Stimulated activated CD4-positive, alpha-beta T cell treated with anti-CD3 and anti-CD28 coated beads, Interleukin-15, amount 100 ng/mL, for 24 hours (primary cell): ENCODE results near the gene TSSC4.

Source experiments
- DNase-seq: peaks from one replicate; pipeline ENCODE4 v3.0.0-alpha.2; 2020

Gene TSSC4

DNA sequence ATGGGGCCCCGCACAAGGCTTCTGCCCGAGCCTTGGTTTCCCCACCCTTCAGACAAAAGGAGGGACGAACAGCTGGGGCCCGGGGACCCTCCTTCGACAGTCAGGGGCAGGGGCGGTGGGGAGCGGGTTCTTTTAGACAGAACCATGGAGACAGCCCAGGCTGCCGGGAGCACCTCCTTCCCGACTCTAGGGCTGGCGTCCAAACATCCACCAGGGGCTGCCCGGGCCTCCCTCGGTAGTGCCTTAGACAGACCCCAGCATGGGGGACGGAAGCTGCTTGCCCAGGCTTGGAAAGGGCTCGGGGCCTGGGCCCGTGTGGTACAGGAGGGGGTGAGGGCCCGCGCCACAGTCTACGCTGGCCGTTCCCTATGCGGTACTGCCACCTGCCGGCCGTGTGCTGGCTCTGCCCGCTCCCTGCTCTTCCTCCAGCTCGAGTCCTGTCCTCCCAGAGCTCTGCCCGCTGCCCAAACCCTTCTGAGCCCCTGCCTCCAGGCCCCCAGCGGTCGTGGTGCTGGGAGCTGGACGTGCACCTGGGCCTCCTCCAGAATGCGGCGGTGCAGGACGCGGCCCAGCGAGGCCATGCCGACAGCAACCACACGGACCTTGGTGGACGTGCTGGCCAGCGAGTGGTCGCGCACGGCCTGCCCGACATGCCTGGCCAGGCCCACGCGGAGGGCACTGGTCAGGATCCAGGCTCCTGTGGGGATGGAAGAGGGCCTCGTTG, 20.1 kb downstream of the TSSC4 start:
- peak; percentile 82 for DNase-seq

DNA sequence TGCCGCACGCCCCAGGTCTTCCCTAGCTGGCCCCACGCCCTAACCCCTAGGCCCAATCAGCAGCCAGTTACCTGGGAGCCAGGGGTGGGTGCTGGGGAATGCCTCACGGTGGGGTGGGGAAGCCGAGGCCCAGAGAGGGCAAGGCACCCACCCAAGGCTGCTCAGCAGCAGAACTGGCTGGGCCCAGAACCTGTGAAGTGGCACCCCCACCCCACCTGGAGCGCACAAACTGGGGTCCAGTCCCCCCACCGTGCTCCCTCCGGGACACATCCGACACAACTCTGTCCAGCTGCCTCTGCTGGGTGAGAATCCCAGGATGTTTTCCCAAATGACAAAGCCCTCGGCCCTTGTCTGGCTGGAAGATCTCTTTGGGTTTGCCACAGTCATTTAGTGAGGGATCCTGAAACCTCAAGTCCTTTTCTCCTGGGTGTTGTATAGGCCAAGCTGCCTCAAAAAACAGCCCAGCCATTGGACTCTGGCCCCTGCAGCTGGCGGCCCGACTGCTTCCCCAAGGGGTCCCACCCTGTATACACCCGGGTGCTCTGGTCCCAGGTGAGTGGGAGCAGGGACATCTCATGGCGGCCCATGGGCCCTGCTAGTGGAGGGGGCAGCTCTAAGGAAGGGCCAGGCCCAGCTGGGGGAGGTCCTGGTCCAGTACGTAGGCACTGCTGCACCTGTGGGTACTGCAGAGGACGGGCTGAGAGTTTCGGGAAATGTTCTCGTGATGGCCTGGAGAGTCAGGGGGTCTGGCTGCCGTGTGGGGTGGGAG, 20.9 kb downstream of the TSSC4 start:
- DNase-seq = no peak

- no peak for DNase-seq
These were observed 21.4 kb downstream of the TSSC4 start for GRCh38 chr11:2421996-2422395.

DNA sequence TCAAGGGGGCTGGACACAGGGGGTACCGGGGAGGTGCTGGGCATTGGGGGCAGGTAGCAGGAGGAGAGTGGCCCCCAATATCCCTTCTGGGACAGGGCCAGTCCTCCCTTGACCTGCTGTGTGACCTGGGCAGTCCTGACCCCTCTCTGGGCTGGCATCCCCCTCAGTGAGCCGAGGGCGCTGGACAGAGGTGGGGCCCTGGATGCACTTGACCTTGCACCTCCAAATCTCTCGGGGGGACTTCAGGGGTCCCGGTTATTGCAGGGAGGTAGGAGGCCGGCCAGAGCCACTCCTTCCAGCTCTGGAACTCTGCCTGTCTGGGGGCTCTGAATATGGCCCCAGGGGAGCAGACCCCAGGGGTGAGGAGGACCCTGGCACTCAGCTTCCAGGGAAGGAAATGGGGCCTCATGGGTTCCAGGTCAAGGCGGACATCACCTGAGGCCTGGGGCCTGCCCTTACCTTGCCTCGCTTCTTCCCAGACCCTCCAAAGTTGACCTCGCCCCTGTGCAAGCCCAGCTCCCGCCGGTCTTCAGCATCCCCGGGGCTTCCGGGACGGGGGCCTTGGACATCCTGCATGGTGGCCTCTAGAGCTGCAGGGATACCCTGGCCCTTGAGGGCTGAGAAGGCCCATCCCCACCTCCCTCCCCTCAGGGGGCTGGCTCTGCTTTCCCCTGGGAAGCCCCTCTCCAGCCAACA, 22.1 kb downstream of the TSSC4 start:
- DNase-seq = no peak

GRCh38 chr11:2423157-2424025, 22.8 kb downstream of the TSSC4 start:
- no peak for DNase-seq

GRCh38 chr11:2424811-2425495, 24.4 kb downstream of the TSSC4 start:
- DNase-seq = no peak

DNA sequence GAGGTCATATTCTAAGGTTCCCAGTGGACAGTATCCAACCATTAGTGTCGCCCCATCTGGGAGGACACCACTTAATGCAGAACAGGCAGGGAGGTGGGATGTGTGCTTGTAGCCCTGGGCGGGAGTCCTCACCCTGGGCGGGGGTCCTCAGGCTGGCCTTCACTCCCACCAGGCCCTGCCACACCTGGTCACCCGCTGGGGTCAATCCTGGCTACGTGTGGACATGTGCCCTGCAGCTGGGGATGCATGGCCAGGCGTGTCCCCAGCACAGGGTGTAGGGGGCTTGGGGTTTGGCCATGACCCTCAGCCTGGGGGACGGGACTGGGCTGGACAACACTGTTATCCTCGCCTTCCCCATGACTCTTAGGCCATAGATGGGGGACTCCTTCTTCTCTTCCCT, 25.0 kb downstream of the TSSC4 start:
- no peak for DNase-seq

GRCh38 chr11:2426221-2426620, 25.7 kb downstream of the TSSC4 start:
- DNase-seq = no peak

DNA sequence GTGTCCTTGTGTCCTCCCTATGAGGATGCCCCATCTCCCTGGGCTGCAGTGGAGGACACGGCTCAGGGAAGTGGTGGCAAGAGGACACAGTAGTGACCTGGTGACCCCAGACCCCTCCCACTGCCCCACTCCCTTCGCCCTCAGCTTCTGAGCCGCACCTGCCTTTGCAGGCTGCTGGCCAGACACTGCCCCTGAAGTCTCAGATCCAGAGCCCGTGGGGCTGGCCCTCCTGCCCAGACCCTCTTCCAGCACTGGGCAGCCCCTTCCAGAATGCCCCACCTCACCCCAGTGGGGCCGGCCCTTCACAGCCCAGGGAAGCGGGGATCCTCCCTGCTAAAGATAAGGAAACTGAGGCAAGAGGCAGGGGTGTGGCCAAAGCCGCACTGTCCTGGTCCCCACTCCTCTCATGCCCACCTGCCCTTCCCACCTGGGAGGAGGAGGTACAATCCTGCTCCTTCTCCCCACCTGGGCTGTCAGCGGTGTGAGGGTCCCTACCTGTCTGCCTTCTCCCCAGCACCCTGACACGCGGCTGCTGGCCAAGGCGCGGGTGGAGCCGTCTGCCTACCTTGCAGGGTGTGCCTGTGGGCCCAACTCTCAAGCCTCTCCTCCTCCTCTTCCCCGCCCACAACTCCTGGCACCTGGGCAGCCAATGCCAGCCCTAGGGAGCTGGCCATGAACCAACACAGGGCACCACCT, 26.4 kb downstream of the TSSC4 start:
- no peak for DNase-seq

DNA sequence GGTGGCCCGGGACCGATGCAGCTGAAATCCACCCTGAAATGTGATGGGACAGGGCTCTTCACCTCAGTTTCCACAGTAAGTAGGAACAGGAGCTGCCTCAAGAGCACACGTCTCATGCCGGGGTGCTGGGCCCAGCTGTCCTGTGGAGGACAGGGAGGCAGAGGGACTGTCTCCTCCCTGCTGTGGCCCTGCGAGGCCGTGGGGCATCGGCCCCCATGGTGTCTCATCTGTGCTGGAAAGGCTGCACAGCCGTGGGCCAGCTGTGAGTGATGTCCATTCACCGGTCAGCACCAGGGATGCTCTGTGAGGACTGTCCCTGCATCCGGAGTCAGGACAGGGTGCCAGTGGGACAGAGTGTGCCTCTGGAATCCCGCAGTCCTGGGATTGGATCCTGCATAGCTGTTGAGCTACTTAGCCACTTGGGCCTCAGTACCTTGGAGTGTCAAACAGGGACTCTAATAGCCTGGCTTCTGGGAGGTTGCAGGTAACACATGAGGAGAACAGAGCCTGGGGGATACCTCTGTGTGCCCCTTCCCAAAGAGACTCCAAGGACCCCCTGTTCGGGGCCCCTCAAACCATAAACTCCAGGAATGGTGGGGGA, 27.3 kb downstream of the TSSC4 start:
- DNase-seq = no peak

- DNase-seq = peak; percentile 90
These were observed 27.8 kb downstream of the TSSC4 start for GRCh38 chr11:2428322-2428795.

GRCh38 chr11:2431395-2431794, 30.8 kb downstream of the TSSC4 start:
- no peak for DNase-seq

- DNase-seq = no peak
These were observed 31.6 kb downstream of the TSSC4 start for GRCh38 chr11:2432171-2432621.

DNA sequence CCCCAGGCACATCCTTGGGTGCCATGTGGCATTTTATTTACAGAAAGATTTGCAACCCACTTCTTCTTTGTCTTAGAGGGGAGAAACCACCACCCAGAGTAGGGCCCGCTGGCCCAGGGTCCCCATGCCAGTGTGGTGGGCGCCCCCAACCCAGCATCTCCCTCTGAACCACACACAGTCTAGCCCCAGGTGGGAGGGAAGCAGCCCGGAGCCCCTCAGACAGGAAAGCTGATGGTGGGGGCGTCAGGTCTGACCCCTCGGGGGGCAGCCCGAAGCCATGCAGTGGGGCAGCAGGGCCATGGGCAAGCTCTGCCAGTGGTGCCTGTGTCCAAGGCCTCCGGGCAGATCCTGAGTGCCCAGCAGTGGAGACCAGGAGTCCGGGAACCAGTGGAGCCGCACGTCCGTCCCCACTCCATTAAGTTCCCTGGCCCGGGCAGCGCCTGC, 32.1 kb downstream of the TSSC4 start:
- no peak for DNase-seq

- no peak for DNase-seq
These were observed 32.8 kb downstream of the TSSC4 start for GRCh38 chr11:2433106-2433925.

DNA sequence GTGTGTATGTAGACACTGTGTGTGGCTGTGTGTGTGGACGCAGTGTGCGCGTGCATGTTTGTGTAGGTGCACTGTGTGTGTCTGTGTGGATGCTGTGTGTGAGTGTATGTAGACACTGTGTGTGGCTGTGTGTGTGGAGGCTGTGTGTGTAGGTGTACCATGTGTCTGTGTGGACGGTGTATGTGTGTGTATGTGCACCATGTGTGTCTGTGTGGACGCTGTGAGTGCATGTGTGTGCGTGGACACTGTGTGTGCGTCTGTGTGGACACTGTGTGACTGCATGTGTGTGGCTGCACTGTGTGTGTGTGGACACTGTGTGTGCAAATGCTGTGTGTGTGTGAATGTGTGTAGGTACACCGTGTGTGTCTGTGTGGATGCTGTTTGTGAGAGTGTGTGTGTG, 33.5 kb downstream of the TSSC4 start:
- DNase-seq = no peak

DNA sequence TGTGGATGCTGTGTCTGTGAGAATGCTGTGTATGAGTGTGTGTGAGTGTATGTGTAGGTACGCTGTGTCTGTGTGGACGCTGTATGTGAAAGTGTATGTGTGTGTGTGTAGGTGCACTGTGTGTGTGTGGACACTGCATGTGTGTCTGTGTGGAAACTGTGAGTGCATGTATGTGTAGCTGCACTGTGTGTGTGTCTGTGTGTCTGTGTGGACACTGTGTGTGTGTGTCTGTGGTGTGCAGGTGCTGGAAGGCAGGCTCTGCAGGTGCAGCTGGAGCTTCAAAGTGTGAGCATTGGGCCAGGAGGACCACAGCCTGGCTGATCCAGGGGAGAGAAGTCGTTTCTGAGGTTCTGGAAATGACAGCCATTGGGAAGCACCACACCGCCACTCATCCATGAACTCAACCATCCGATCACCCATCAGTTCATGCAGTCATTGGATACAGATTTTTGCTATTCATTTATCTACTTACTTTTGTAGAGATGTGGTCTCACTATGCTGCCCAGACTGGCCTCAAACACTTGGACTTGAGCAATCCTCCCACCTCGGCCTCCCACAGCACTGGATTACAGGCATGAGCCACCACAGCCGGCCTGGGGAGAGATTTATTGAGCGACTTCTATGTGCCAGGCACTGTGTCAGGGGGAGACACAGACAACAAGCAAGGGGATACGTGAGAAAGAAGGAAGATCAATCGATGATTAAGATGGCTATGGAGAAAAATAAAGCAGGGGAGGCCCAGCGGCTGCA, 34.1 kb downstream of the TSSC4 start:
- DNase-seq = no peak

- no peak for DNase-seq
These were observed 34.9 kb downstream of the TSSC4 start for GRCh38 chr11:2435288-2436012.
